HL-60 (cell line): ENCODE data around the gene PARVB.
A peak's percentile ranks its signal among the peaks of the same experiment; 100 is the strongest.

Source experiments
- DNase-seq, 2 experiments: peaks; one replicate each; pipeline ENCODE4 v3.0.0-alpha.2; 2010 to 2020; ENCODE audit warnings: low read depth in 1 of 2, low spot score in 1 of 2
- H3K27ac ChIP-seq: fragments of 250-450 bp; sonication (Bioruptor Pico); replicated peaks from 2 replicates; pipeline ENCODE4 v1.5.1; 2020; ENCODE audit warnings: mild to moderate bottlenecking, moderate library complexity
- H3K27me3 ChIP-seq: fragments of 250-450 bp; sonication (Bioruptor Pico); 2 replicates; pipeline ENCODE4 v1.5.1; 2021; ENCODE audit warnings: mild to moderate bottlenecking, moderate library complexity; ENCODE audit not compliant: insufficient read depth, poor library complexity, severe bottlenecking
- H3K4me3 ChIP-seq: replicated peaks from 2 replicates; pipeline ENCODE4 v1.5.1; 2011; ENCODE audit warnings: mild to moderate bottlenecking, control low read depth, low read length; ENCODE audit not compliant: insufficient read depth
- CTCF ChIP-seq: IDR thresholded peaks from one replicate; pipeline ENCODE4 v1.5.1; 2011; ENCODE audit warnings: low read length, control low read depth, inconsistent platforms; ENCODE audit not compliant: insufficient read depth
- GABPA ChIP-seq: IDR thresholded peaks from 2 replicates; pipeline ENCODE4 v1.6.1; 2012; ENCODE audit warnings: low read depth
- POLR2AphosphoS5 ChIP-seq: IDR thresholded peaks from 2 replicates; pipeline ENCODE4 v1.6.1; 2012; ENCODE audit warnings: low read depth
- SPI1 ChIP-seq: IDR thresholded peaks from 2 replicates; pipeline ENCODE4 v1.6.1; 2012; ENCODE audit warnings: low read depth, mild to moderate bottlenecking, borderline replicate concordance
- TF ChIP-seq, protein P1 (sequence below): IDR thresholded peaks from 2 replicates; pipeline ENCODE4 v1.6.1; 2012; ENCODE audit warnings: low read depth; ENCODE audit not compliant: insufficient replicate concordance

Gene PARVB

GRCh38 chr22:44133161-44133560 is 109.1 kb downstream of the PARVB start:
- DNase-seq: no peak

DNA sequence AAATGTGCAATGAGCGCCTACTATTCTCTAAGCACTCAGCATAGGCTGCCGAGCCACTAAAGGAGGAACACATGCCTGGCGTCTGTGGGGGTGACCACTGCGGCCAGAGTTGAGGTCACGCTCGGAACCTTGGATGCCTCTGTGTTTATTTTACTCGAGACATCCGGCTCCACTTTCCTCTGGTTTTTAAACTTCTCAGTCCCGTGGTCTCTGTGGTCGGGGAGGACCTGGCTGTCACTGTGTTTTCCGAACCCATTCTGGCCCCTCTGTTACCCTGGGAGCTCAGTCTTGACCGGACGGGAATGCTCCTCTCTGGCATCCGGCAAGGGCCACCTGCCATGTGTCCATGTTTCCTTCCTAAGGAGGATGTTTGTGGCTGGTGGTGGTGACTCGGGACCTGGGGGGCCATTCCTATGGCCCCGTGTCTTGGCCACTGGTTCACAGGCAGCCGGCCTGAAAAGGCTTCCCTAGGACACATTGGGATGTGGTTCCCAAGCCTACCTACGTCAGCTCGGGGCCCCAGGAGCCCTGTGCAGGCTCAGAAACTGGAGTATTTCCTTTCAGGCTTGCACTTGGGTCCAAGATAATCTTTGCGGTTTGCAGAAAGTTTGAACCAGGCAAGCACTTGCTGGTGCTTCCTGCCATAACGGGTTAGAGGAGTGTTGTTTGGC is 109.9 kb downstream of the PARVB start:
- H3K27ac ChIP-seq: no peak overlapping the region
- peak in 1 of 2 experiments; percentile 10 for DNase-seq
- no peaks in the 10 kb centered on the region for H3K27me3 ChIP-seq
- no peak for TF ChIP-seq POLR2AphosphoS5
- TF ChIP-seq GABPA: no peak
- no peak for TF ChIP-seq SPI1
- TF ChIP-seq, protein P1, sequence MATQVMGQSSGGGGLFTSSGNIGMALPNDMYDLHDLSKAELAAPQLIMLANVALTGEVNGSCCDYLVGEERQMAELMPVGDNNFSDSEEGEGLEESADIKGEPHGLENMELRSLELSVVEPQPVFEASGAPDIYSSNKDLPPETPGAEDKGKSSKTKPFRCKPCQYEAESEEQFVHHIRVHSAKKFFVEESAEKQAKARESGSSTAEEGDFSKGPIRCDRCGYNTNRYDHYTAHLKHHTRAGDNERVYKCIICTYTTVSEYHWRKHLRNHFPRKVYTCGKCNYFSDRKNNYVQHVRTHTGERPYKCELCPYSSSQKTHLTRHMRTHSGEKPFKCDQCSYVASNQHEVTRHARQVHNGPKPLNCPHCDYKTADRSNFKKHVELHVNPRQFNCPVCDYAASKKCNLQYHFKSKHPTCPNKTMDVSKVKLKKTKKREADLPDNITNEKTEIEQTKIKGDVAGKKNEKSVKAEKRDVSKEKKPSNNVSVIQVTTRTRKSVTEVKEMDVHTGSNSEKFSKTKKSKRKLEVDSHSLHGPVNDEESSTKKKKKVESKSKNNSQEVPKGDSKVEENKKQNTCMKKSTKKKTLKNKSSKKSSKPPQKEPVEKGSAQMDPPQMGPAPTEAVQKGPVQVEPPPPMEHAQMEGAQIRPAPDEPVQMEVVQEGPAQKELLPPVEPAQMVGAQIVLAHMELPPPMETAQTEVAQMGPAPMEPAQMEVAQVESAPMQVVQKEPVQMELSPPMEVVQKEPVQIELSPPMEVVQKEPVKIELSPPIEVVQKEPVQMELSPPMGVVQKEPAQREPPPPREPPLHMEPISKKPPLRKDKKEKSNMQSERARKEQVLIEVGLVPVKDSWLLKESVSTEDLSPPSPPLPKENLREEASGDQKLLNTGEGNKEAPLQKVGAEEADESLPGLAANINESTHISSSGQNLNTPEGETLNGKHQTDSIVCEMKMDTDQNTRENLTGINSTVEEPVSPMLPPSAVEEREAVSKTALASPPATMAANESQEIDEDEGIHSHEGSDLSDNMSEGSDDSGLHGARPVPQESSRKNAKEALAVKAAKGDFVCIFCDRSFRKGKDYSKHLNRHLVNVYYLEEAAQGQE: no peak
- TF ChIP-seq CTCF: no peak
- H3K4me3 ChIP-seq: no peak overlapping the region

More at GRCh38 chr22:44133161-44133560, 109.1 kb downstream of the PARVB start:
- no peak overlapping the region for H3K4me3 ChIP-seq
- TF ChIP-seq SPI1 (no peak), CTCF (no peak), GABPA (no peak), POLR2AphosphoS5 (no peak)
- TF ChIP-seq, protein P1: no peak
- H3K27me3 ChIP-seq: no peaks in the 10 kb centered on the region
- no peak overlapping the region for H3K27ac ChIP-seq

GRCh38 chr22:44136112-44136511 is 112.0 kb downstream of the PARVB start:
- TF ChIP-seq POLR2AphosphoS5 (no peak), CTCF (no peak), SPI1 (no peak), GABPA (no peak)
- TF ChIP-seq, protein P1: no peak
- Histone ChIP-seq H3K27me3 (no peaks in the 10 kb centered on the region), H3K4me3 (no peak overlapping the region), H3K27ac (no peak overlapping the region)
- no peak for DNase-seq
